GM12864 (cell line): Measurements from ENCODE around the gene BNIP3.
"Not testable (repeated sequence)": the region's sequence is repeated elsewhere in the genome, so short reads cannot be mapped to it uniquely, and the experiment has no call there.

Experiments
- DNase-seq: peaks from one replicate; pipeline ENCODE4 v3.0.0-alpha.2; 2011; ENCODE audit warnings: low read depth
- H3K4me3 ChIP-seq: 2 replicates; pipeline ENCODE4 v1.5.1; 2011; ENCODE audit warnings: mild to moderate bottlenecking, low read depth, low read length, control low read depth
- TF ChIP-seq, protein P1 (sequence below): IDR thresholded peaks from 2 replicates; pipeline ENCODE4 v1.5.1; 2011; ENCODE audit warnings: low read depth, mild to moderate bottlenecking, moderate library complexity, low read length, control low read depth, inconsistent platforms; ENCODE audit errors: missing control alignments

Gene BNIP3

DNA sequence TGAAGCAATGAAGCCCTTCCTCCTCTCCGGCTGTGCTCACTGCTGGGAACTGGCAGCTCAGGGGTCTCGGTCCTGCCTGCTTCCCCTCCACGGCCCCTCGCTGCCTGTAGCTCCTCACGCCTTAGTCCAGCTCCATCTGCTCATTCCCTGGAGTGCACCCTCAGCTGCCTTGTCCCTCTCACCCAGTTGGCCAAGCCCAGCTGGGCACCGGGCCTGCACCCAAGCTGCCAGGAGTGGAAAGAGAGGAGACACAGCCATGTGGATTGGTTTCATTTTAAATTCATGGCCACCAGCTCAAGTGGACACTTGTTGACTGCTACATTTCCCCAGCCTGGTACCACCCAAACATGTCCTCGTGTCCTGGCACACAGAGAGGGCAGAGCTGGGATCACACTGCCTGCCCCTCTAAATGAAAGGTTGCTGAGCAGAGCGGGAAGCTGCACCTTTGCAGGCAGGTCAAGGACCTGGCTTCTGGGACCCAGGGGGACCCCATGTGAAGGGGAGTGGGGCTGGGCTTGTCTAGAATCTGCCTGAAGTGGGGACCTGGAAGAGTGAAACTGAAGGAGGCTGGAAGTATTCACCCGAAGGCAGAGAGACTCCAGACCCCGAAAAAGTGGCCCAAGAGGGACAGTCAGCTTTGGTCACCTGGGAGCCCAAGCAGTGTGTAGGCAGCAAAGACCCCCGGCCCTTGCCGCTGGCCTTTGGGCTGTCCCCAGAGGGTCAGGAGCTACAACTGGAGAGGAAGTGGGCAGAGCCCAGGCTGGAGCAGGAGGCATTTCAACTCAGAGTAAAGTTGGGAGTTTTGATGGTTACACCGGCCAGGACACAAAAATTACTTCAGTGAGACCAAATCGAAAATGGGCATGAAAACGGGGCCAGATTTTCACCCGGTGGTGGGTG, 15.0 kb upstream of the BNIP3 start:
- no peak overlapping the region for H3K4me3 ChIP-seq
- DNase-seq = no peak
- TF ChIP-seq, protein P1, sequence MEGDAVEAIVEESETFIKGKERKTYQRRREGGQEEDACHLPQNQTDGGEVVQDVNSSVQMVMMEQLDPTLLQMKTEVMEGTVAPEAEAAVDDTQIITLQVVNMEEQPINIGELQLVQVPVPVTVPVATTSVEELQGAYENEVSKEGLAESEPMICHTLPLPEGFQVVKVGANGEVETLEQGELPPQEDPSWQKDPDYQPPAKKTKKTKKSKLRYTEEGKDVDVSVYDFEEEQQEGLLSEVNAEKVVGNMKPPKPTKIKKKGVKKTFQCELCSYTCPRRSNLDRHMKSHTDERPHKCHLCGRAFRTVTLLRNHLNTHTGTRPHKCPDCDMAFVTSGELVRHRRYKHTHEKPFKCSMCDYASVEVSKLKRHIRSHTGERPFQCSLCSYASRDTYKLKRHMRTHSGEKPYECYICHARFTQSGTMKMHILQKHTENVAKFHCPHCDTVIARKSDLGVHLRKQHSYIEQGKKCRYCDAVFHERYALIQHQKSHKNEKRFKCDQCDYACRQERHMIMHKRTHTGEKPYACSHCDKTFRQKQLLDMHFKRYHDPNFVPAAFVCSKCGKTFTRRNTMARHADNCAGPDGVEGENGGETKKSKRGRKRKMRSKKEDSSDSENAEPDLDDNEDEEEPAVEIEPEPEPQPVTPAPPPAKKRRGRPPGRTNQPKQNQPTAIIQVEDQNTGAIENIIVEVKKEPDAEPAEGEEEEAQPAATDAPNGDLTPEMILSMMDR = no peak

DNA sequence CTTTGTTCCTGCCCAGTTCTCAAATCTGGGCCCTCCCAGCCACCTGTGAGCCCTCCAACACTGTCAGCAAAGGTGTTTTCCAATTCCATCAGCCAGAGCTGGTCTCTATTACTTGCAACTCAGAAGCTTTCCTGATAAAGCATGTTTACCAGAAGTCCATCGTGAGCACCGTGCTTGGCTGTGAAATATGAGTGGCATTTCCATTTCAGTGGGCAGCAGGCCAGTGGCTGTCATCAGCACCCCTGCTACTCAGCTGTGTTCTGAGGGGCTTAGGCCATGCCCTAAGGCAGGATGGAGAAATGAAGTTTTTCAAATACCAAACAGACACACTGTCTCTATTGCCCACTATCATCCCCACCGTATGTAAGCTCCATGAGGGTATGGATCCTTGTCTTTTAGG, 12.7 kb upstream of the BNIP3 start:
- TF ChIP-seq, protein P1 = no peak
- DNase-seq = no peak
- no peak overlapping the region for H3K4me3 ChIP-seq

DNA sequence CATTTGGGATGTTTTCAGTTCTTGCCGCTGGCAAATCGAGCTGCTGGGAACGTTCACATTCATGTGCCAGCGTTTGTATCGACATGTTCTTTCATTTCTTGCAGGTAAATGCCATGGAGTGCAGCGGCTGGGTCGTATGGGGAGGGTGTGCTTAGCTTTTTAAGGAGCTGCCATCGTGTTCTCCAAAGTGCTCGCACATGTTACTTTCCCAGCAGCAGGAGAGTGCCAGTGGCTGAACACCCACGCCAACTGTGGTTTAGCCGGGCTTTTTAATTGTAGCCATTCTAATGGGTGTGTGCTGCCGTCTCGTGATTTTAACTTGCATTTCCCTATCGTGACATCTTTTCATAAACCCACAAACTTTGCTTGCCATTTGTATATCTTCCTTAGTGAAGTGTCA, 11.6 kb upstream of the BNIP3 start:
- TF ChIP-seq, protein P1 = no peak
- H3K4me3 ChIP-seq = no peak overlapping the region
- DNase-seq = no peak

DNA sequence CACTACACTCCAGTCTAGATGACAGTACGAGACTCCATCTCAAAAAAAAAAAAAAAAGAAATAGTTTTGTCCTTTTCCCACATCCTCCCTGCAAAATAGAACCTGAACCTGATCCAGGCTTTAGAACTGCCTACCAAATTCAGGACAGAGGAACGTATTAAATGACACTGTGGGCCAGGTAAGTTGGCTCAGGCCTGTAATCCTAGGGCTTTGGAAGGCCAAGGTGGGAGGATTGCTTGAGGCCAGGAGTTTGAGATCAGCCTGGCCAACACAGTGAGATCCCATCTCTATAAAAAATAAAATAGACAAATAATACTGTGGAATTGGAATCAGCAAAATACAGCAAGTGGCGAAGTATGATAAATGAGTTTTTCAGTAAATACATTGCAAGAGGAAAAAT, 10.0 kb upstream of the BNIP3 start:
- DNase-seq = no peak
- TF ChIP-seq, protein P1 = no peak
- no peak overlapping the region for H3K4me3 ChIP-seq

DNA sequence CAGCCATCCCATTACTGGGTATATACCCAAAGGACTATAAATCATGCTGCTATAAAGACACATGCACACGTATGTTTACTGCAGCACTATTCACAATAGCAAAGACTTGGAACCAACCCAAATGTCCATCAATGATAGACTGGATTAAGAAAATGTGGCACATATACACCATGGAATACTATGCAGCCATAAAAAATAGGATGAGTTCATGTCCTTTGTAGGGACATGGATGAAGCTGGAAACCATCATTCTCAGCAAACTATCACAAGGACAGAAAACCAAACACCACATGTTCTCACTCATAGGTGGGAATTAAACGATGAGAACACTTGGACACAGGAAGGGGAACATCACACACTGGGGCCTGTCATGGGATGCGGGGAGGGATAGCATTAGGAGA, 6.1 kb upstream of the BNIP3 start:
- not testable (repeated sequence) for DNase-seq, H3K4me3 ChIP-seq

DNA sequence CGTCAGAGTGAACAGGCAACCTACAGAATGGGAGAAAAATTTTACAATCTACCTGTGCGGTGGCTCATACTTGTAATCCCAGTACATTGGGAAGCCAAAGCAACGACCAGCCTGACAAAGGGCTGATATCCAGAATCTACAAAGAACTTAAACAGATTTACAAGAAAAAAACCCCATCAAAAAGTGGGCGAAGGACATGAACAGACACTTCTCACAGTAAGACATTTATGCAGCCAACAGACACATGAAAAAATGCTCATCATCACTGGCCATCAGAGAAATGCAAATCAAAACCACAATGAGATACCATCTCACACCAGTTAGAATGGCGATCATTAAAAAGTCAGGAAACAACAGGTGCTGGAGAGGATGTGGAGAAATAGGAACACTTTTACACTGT, 5.6 kb upstream of the BNIP3 start:
- H3K4me3 ChIP-seq, DNase-seq: not testable (repeated sequence)

DNA sequence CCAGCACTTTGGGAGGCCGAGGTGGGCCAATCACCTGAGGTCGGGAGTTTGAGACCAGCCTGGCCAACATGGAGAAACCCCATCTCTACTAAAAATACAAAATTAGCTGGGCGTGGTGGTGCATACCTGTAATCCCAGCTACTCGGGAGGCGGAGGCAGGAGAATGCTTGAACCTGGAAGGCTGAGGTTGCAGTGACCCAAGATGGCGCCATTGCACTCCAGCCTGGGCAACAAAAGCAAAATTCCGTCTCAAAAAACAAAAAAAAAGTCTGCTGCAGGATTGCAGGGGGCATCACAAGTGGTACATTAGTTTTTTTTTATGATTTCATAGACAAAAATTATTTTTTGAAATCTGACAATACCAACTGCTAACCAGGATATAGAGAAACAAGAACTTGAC, 5.1 kb upstream of the BNIP3 start:
- DNase-seq = not testable (repeated sequence)

DNA sequence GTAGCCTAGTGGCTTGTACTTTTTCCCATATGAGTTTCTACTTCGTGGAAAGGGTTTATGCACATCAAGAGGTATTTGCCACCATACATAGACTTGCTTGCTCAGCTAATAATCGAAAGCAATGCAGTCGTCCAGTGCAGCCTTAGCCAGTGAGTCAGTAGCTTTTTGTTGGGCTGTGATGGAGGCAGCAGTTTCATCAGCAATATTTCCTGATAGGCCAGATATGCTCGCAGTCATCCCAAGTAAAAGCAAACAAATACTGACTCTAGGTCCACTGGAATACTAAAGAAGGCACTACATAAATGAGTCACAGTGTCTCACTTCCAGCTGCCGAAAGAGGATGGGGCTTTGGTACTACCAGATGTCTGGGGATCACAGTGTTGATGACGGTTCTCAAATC, 2.1 kb upstream of the BNIP3 start:
- TF ChIP-seq, protein P1 = no peak
- H3K4me3 ChIP-seq = no peak overlapping the region
- DNase-seq = no peak

More for the DNA sequence above, 5.1 kb upstream of the BNIP3 start:
- H3K4me3 ChIP-seq = not testable (repeated sequence)
